ENCODE results near the gene UNC5A. TPM values are rescaled to one million over a fixed set of nuclear protein-coding genes. Genes with fewer than 3 reads are reported as not detected.

The UNC5A gene
- 0.08 TPM for polyA plus RNA-seq (2012; ENCODE audit: insufficient read length, low read depth)

DNA sequence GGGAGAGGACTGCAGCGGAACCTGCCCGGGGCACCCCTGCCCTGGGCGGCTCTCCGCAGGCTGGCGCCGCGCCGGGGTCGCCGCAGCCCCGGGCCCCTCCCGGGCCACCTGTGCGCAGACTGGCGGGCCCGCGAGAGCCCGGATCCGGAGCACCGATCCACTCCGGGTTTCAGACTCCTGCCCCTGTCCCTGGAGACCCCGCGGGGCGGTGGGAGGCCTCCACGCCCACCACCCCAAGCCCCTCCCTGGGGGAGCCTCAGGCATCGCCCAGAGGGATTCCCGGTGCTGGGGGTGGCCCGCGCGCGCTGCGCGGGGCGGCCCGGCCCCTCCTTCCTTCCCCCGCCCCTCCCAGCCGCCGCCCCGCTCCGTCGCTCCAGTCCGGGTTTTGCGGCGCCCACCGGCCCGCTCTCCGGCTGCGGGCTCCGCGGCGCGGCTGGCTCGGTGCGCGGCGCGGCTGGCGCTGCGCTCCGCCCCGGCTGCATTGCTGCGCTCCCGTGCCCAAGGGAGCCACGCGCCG is at the start of gene UNC5A:
TSS of gene UNC5A (plus strand) at position 479 of the 517 bp plus-strand sequence. CDS start 192 bp downstream, outside the sequence.
- TF ChIP-seq FOXP2 (optimal IDR thresholded peaks at IDR 0.05; ENCODE audit: borderline replicate concordance, extremely low read depth, extremely low read length, insufficient read depth), result no peak
- no peak for TF ChIP-seq POLR2AphosphoS5 (IDR thresholded peaks at IDR 0.05; ENCODE audit: low read depth, low read length)
- TF ChIP-seq TAF1 (IDR thresholded peaks at IDR 0.05; ENCODE audit: borderline replicate concordance, insufficient read depth, low read length), result no peak
- TF ChIP-seq, protein P1, sequence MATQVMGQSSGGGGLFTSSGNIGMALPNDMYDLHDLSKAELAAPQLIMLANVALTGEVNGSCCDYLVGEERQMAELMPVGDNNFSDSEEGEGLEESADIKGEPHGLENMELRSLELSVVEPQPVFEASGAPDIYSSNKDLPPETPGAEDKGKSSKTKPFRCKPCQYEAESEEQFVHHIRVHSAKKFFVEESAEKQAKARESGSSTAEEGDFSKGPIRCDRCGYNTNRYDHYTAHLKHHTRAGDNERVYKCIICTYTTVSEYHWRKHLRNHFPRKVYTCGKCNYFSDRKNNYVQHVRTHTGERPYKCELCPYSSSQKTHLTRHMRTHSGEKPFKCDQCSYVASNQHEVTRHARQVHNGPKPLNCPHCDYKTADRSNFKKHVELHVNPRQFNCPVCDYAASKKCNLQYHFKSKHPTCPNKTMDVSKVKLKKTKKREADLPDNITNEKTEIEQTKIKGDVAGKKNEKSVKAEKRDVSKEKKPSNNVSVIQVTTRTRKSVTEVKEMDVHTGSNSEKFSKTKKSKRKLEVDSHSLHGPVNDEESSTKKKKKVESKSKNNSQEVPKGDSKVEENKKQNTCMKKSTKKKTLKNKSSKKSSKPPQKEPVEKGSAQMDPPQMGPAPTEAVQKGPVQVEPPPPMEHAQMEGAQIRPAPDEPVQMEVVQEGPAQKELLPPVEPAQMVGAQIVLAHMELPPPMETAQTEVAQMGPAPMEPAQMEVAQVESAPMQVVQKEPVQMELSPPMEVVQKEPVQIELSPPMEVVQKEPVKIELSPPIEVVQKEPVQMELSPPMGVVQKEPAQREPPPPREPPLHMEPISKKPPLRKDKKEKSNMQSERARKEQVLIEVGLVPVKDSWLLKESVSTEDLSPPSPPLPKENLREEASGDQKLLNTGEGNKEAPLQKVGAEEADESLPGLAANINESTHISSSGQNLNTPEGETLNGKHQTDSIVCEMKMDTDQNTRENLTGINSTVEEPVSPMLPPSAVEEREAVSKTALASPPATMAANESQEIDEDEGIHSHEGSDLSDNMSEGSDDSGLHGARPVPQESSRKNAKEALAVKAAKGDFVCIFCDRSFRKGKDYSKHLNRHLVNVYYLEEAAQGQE (IDR thresholded peaks at IDR 0.05; ENCODE audit: insufficient read depth in 1 of 2, low read depth in 2 of 2, low read length in 2 of 2), result no peak
- no peak for TF ChIP-seq SIN3A (IDR thresholded peaks at IDR 0.05; ENCODE audit: borderline replicate concordance, insufficient read depth, low read length)

DNA sequence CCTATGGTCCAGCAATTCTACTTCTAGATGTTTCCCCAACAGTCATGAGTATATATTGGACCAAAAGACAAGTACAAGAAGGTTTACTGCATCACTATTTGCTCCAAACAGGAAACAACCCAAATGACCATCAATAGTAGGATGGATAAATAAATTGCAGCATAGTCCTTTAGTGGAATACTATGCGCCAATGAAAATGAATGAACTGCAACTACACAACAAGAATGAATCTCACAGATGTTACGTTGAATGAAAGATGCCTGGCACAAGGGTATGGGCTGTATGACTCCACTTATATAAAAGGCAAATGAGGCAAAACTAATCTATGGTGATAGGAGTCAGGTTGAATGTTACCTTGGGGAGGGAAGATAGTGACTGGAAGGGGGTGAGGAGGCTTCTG is 48.6 kb upstream of the UNC5A start:
- TF ChIP-seq, protein P1 (IDR thresholded peaks at IDR 0.05; ENCODE audit: insufficient read depth in 1 of 2, low read depth in 2 of 2, low read length in 2 of 2), result no peak
- TF ChIP-seq FOXP2 (optimal IDR thresholded peaks at IDR 0.05; ENCODE audit: borderline replicate concordance, extremely low read depth, extremely low read length, insufficient read depth) (no peak), POLR2AphosphoS5 (IDR thresholded peaks at IDR 0.05; ENCODE audit: low read depth, low read length) (no peak), SIN3A (IDR thresholded peaks at IDR 0.05; ENCODE audit: borderline replicate concordance, insufficient read depth, low read length) (no peak), TAF1 (IDR thresholded peaks at IDR 0.05; ENCODE audit: borderline replicate concordance, insufficient read depth, low read length) (no peak)

DNA sequence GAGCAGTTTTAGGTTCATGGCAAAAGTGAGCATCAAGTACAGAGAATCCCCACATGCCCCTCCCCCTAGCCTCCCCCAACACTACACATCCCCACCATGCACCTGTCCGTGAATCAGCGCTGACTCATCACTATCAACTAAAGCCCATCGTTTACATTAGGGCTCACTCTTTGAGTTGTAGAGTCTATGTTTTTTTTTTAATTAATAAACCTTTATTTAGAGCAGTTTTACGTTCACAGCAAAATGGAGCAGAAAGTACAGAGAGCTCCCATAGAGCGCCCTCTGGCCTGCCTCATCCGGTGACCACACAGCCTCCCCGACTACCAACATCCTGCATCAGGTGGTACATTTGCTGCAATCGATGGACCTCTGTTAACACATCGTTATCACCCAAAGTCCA is 47.9 kb upstream of the UNC5A start:
- TF ChIP-seq FOXP2 (optimal IDR thresholded peaks at IDR 0.05; ENCODE audit: borderline replicate concordance, extremely low read depth, extremely low read length, insufficient read depth) (no peak), POLR2AphosphoS5 (IDR thresholded peaks at IDR 0.05; ENCODE audit: low read depth, low read length) (no peak), TAF1 (IDR thresholded peaks at IDR 0.05; ENCODE audit: borderline replicate concordance, insufficient read depth, low read length) (no peak), SIN3A (IDR thresholded peaks at IDR 0.05; ENCODE audit: borderline replicate concordance, insufficient read depth, low read length) (no peak)

DNA sequence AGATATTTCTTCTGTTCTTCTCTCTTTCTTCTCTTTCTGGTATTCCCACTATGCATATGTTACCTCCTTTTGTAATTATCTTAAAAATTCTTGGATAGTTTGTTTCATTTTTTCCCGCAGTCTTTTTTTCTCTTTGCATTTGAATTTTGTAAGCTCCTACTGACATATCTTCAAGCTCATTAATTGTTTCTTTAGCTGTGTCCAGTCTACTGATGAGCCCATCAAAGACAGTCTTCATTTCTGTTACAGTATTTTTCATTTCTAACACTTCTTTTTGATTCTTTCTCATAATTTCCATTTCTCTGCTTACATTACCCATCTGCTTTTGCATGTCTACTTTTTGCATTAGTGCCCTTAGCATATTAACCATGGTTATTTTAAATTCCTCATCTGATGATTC is 44.7 kb upstream of the UNC5A start:
- TF ChIP-seq SIN3A (IDR thresholded peaks at IDR 0.05; ENCODE audit: borderline replicate concordance, insufficient read depth, low read length) (no peak), POLR2AphosphoS5 (IDR thresholded peaks at IDR 0.05; ENCODE audit: low read depth, low read length) (no peak), FOXP2 (optimal IDR thresholded peaks at IDR 0.05; ENCODE audit: borderline replicate concordance, extremely low read depth, extremely low read length, insufficient read depth) (no peak), TAF1 (IDR thresholded peaks at IDR 0.05; ENCODE audit: borderline replicate concordance, insufficient read depth, low read length) (no peak)
- TF ChIP-seq, protein P1 (IDR thresholded peaks at IDR 0.05; ENCODE audit: insufficient read depth in 1 of 2, low read depth in 2 of 2, low read length in 2 of 2), result no peak

DNA sequence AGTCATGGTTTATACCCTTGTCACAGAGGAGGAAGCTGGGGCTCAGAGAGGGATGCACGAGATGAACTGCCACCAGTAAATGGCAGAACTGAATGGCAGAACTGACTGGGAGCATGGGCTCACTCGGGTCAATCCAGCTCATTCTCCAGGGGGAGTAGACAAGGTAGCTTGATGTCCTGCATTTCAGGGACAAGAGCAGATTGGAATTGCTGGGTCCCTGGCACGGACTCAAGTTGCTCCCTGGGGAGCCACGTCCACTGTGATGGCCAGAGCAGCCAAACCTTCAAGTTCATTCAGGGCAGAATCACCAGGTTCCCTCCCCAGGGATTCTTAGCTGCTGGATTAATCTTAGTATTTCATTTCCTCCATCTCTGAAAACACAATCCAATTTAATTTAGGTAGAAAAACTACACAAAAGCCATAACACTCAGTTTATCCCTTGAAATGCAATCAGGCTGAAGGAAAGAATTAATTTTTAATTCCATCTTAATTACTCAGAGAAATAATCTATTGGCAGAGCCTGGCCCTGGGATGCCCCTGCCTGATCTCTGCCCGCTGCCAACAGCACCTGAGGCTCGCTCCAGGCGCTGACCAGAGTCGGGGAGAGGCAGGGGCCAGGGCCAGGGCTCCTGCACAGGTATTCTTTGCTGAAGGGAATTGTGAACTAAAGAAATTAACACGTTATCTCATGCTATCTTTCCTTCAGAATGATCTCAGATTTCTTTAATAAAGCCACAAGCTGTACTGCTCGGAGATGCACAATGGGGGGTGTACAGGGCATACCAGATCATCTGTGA is 42.0 kb upstream of the UNC5A start:
- no peak for TF ChIP-seq FOXP2 (optimal IDR thresholded peaks at IDR 0.05; ENCODE audit: borderline replicate concordance, extremely low read depth, extremely low read length, insufficient read depth)
- TF ChIP-seq TAF1 (IDR thresholded peaks at IDR 0.05; ENCODE audit: borderline replicate concordance, insufficient read depth, low read length), result no peak

DNA sequence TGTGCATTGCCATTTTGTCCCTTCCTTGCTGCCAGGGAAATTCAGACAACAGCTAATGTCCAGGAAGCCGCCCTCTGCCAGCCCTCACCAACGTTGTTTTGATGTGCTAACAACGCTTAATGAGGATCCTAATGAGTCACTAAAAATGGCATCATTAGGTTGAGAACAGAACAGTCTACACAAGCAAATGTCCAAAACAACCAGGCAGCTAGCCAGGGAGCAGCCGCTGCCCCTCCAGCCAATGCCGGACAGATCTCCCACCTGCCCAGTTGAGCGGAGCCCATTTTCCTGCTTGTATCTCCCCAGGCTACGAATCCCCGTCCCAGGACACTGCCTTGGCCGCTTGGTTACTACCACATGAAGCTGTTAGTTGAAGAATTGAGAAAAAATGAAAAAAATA is 40.4 kb upstream of the UNC5A start:
- no peak for TF ChIP-seq POLR2AphosphoS5 (IDR thresholded peaks at IDR 0.05; ENCODE audit: low read depth, low read length)
- no peak for TF ChIP-seq TAF1 (IDR thresholded peaks at IDR 0.05; ENCODE audit: borderline replicate concordance, insufficient read depth, low read length)
- no peak for TF ChIP-seq FOXP2 (optimal IDR thresholded peaks at IDR 0.05; ENCODE audit: borderline replicate concordance, extremely low read depth, extremely low read length, insufficient read depth)
- TF ChIP-seq, protein P1 (IDR thresholded peaks at IDR 0.05; ENCODE audit: insufficient read depth in 1 of 2, low read depth in 2 of 2, low read length in 2 of 2), result no peak
- no peak for TF ChIP-seq SIN3A (IDR thresholded peaks at IDR 0.05; ENCODE audit: borderline replicate concordance, insufficient read depth, low read length)

Measured in PFSK-1 (cell line).